GM21737 (cell line): ENCODE results near the gene SORT1.
"Not testable (repeated sequence)": the region's sequence is repeated elsewhere in the genome, so short reads cannot be mapped to it uniquely, and the experiment has no call there.

Experiments used
- ATAC-seq: cut with Tn5 transposase; IDR thresholded peaks from one replicate; pipeline ENCODE4 v1.9.1; 2021; ENCODE audit warnings: mild to moderate bottlenecking, moderate library complexity; ENCODE audit not compliant: unreplicated experiment

The SORT1 gene

DNA sequence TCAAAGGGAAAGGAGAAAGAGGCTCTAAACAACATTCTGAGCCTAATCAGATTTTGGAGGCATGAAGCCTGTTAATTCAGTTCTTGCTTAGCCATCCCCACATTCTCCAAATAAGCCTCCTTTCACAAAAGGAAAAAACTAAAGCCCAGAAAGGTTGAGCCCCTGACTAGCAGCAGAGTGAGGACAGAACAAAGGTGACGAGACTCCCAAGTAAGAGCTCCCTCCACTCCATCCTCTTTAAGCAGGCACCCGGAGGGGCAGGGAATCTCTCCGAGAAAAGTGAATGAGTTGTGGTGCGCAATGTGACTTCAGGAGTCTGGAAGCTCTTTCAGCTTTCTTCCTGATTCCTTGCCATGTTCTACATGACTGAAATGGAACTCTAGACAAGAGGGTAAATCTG is 47.5 kb downstream of the SORT1 start:
- no peak for ATAC-seq

DNA sequence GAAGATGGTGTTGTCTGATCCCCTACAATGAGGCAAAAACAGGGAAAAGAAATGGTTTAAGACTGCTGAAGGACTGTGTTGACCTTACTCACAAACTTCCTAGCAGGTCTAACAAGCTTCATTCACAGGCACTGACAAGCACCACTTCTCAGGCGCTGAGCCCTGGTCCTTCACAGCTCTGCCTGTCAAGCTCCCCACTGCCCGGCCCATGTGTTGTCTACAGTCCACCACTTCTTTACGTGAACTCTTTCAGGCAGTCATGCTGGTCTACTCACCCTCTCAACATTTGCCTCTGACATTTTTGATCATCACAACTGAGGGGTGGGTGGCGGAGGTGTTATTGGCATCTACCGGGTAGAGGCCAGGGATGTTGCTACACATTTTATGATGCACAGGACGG is 50.2 kb downstream of the SORT1 start:
- ATAC-seq: no peak

DNA sequence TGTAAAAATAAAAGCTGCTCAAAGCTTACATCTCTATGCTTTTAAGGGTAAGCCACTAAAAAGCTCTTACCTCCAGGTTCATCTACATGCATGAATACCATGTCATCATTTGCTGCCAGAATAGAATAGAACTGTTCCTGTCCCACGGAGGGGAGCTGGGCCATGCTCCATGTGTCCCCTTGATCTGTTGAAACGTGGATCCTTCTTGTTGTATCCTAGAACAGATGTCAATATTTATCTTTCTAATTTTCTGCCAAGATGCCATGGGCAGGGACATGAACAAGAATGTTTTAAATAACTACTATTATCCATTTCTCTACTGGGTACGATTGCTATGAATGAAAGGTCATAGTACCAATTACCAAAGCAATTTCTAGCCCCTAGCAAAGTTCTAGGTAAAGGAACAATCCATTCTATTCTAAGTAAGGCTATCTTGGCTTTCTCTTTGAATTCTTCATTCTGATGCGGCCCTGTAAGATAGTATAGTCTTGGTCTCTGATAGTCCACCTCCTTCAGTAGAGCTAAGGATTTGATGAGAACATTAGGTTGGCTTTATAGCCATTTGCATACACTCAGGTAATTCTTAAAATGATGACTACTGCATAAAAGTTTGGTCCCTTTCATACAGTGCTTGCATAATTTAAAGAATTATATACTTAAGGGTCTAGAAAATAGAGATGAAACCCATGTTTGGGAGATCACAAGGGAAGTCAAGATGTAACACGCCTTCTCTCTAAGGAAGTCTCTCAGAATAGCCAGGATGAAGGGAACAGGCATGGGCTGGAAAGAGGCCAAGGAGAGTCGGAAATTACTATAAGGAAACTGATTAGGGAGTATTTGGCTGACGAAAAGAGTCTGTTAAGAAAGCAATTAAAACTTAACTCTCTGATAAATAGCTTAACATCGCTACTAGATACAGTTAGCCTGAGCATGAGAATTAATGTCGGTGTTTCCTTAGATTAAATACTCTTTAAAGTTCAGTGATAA is 55.5 kb downstream of the SORT1 start:
- no peak for ATAC-seq

DNA sequence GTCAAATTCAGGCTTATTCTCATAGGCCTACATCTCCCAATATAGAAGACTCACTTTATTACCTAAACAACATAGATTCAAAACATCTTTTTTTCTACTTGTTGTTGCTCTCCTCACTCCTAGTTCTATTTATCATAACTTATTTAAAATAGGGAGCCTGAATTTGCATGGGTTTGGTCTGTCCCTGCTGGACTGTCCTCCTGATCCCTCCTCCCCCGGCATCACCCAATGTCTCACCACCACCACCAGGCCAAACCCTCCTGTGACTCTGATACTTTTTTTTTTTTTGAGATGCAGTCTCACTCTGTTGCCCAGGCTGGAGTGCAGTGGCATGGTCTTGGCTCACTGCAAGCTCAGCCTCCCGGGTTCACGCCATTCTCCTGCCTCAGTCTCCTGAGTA is 59.1 kb downstream of the SORT1 start:
- ATAC-seq: no peak

DNA sequence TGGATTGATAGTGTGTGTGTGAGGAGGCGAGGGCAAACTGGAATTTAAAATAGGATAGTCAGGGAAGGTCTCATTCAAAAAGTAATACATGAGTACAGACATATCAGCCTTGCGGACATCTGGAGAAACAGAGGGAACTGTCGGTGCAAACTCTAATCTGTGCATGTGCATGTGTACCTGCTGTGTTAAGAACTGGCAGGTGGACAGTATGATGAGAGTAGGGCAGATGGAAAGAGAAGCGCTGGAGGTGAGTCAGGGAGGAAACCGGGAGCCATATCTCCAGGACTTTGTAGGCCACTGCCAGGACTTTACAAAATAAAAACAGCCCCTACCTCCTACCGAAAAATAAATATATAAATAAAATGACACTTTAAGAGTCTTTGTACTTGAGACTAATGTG is 59.6 kb downstream of the SORT1 start:
- no peak for ATAC-seq

DNA sequence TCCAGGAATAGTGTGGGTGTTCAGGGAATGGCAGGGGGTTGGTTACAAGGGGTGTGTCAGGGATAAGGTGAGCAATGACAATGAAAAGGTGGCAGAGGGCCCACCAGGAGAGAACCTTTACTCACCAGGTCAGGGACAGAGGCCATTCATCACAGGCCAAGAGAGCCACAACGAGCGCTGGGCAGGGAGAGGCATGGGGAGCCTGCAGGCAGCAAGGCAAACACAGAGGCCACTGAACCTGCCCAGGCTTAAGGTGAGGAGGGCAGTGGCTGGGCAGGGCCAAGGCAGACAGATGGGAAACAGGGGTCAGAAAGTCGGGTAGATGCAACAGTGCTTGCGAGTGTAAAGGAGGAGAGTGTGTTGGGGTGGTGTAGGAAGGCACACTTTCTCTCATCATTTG is 62.6 kb downstream of the SORT1 start:
- no peak for ATAC-seq

DNA sequence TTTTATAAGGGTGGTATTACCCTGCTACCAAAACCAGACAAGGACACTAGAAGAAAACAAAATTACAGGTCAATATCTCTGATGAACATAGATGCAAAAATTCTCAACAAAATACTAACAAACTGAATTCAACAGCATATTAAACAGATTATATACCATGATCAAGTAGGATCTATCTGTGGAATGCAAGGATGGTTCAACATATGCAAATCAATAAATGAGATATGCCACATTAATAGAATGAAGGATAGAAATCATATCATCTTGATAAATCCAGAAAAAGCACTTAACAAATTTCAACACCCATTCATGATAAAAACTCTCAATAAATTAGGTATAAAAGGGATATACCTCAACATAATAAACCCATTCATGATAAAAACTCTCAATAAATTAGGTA is 66.6 kb downstream of the SORT1 start:
- ATAC-seq: no peak

DNA sequence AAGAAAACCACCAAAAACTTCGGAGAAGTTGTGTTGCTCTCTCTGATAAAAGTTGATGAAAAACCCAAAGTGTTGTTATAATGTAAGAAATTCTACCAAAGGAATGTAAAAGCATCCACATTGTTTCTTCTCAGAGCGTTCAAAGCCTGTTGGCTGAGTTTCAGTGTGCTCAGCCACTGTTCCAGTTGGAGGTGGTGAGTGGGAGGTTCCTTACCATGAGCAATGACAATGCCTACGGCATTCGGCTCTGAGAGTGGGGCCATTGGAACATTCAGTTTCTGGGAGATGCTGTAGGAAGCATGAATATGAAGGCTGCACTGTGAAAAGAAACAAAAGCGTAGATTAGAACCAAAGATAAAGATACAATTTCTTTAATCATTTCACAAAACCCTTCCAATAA is 70.4 kb downstream of the SORT1 start:
- ATAC-seq: no peak

DNA sequence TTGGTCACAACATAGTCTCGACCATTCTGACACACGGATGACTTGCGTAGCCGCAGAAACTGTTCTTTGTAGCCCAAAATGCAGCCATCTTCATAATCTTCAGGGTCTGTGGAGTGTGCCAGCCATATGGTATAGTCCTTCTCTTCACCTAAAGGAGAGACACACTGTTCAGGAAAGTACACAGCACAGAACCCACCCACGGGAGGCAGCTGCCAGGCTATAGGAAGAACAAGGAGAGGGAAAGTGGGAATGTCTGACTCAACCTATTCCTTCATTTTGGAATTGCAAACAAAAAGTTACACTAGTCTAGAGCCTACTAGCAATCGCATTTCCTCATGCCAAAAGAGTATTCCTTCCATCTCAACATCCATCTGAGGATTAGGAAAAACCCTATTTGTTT is 74.7 kb downstream of the SORT1 start:
- ATAC-seq: no peak

DNA sequence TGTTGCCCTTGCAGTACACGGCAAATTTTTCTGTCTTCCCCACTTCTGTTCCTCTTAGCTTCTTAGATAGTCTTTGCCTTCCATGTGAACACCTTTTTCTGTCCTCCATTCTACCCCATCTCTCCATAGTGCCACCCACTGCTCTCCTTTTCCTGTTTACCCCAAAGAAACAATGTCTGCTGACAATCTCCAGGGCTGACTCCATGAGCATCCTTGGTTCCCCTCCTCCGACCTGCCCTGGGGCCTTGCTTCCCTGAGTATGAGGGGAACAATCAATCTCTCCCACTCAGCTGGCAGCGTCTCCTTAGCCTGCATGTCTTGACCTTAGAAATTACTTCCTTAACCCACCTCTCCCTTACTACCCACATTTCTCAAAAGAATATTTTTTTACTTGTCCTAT is 78.6 kb downstream of the SORT1 start:
- no peak for ATAC-seq

DNA sequence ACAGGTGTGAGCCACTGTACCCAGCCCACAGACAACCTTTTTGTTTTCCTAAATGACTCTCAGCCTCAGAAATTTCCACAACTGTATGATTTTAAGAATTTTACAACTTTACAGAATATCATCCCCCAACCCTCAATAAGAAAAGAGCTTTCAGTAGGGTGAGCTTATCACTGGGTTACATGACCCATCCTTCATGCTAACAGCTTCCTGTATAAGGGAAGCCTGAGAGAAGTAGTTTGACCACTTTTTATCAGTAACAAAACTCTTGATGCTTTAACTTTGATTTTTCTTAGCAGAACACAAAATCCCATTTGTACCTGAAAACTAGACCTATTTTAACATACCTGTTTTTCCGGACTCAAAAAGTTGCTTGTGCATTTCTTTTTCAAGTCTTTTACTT is 81.2 kb downstream of the SORT1 start:
- no peak for ATAC-seq

DNA sequence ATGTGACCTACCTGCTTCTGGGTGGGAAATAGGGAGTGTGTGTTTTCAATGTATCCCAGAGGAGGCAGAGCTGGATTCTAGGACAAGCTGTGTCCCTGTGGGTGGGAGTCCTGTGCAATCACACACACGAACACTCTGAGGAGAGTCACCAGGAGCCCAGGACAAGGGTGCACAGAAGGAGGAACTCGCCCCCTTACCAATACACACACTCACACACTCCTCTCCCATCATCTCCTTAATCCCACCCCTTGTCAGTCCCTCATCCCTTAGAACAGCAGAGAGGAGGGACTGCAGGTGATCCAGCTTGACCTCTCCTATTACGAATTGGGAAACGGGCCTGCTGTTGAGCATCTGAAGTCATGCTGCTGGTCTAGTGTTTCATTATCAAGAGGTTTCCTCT is 82.4 kb downstream of the SORT1 start:
- ATAC-seq: no peak

DNA sequence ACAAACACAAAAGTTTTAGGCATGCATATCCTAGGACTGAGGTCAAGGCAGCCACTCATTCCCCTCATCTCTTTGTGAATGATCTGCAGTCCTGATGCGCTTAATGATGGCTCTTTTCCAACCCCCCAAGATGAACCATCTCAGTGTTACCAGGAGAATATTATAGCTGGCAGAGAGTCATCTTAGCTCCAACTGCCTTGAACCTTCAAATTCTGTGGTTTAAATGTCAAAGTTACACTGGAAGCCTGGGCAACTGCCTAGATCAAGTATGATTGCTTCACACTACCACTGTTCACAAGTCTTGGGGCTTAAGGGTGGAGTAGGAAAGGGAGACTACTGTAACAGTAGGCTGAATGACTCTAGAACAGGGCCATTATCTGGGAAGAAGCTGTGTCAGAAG is 82.9 kb downstream of the SORT1 start:
- ATAC-seq: no peak

DNA sequence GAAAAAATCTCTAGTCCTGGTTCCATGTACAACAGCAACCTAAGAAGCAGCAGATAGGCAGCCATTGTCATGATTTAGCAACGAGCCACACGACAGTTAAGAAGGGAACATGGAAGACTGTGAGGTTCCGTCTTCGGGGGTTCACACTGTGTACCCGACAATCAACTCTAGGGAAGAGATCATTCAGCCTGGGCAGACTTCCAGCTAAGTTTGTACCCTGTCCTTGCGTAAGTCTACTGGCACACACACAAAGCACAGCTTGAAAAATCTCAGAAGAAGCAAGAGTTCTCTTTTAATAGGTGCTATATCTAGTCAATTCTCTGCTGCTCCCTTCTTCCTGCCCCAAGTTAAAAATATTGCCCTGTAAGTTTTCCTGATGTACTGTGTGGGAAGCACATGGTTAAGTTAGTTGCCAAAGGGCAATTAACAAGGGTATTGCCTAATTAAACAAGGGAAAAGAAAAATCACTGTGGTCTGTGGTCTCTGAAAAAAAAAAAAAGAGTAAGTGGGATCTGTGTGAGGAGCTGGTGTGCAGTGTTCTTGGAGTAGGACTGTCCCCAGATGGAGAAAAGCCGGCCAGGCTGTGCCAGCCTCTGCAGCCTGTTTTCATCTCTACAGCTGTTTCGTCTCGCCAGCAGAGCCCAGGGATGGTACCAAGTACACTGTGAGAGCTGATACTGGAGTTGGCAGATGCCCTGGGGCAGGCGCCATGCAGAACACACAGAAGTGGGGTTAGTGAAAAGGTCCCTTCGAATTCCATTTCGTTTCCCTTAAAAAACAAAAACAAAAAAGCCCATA is 84.5 kb downstream of the SORT1 start:
- ATAC-seq: no peak

DNA sequence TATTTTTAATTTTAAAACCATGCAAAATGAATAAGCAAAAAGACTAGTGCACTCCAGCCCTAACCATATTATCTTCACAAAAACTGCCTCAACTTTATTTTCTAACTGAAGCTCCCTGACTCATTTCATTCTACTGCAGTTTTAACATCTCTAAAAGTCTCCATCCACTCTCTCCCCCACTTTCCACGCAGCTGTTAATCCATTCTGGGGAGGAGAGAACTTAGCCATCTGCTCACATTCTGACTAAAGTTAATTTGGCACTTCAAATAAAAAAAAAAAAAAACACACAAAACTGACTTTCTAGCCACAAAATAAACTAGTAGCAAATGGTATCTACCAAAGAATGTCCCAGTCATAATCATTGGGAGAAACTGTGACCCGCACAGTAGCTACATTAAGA is 85.5 kb downstream of the SORT1 start:
- no peak for ATAC-seq

DNA sequence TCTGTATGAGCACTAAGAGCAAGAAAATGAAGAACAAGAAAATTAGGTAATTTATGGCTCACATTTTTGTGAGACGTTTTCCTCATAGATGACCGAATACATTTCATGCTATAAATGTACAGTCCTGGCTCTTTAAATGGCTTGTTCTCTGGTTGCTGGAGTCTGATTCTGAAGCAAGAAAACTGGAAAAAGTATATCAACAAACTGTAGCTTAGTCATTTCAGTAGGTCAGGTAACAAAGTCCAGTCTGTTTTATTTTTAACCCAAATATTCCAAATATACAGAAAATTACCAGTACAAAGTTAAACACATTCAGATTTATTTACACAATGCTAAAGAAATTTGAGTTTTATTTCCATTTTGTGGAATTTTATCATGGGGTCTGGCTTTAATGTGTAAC is 88.4 kb downstream of the SORT1 start:
- ATAC-seq: no peak

DNA sequence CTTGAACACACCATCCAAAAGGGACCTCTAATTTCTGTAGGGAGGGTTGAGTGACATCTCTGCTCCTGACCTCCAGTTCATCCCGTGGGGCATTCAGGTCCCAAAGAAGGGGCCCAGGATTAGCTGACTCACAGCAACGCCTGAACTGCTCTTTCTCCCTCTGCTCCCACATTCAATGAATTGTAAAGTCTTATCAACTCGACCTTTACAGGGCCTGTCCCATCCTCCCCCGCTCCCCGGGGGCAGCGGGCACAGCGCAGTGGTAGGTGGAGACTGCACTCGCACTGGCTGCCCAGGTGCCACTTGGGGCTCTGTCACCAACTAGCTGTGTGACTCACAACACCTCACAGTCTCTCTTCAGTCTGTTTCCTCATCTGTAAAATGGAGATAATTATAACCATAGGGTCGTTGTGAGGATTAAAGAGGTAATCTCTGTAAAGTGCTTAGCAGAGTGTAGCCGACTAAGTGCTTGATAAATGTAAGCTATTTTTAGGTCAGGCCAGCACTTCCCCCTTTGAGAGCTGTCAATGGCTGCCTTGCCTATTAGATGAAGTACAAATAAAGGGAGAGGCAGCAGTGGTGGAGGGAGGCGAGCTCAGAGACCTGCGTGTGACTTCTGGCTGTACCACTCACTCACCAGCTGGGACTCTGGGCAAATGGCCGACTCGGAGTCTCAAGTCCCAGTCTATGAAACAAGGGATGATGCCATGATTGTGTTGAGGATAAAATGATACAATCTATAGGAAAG is 90.3 kb downstream of the SORT1 start:
- ATAC-seq: no peak

DNA sequence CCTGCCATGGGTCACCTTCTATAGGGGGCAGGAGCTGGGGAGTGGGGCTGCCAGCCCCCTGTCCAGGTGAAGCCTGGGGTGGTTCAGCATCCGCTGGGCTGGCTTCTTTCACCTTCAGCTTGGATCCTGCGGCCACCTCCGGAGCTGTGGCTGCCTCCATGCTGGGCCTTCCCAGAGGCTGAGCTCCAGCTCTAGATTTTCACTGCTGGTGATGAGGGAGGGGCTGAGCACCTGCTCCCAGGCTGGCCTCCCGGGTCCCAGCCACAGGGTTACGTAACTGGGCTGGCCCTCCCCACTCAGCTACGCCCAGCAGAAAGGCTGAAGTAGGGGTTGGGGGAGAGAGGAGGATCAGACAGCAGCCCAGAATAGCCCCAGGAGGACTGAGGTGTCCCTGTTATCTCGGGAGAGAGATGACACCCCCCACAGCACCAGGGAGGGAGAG is 90.9 kb downstream of the SORT1 start, which contains the start of gene MYBPHL:
TSS of gene MYBPHL (minus strand) at position 180 of the 442 bp plus-strand sequence. CDS start at position 160, 20 bp downstream.
- ATAC-seq: no peak

DNA sequence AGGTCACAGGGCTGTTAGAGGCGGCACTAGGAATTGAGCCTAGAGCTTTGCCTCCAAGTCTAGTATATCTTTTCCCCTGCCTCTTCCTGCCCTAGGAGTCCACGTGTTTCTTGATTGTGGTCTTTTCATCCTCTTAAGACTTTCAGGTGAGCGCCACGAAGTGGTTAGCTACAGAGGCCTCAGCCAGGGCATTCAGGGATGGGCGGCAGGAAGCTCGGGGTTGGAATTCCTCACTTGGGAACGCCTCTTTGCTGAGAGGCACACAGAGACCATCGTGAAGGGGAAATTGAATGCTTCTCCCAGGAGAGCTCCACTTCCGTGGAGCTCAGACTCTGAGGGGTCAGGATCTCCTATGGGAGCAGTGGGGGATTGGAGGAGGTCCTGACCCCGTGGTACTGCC is 91.7 kb downstream of the SORT1 start:
- ATAC-seq: not testable (repeated sequence)

DNA sequence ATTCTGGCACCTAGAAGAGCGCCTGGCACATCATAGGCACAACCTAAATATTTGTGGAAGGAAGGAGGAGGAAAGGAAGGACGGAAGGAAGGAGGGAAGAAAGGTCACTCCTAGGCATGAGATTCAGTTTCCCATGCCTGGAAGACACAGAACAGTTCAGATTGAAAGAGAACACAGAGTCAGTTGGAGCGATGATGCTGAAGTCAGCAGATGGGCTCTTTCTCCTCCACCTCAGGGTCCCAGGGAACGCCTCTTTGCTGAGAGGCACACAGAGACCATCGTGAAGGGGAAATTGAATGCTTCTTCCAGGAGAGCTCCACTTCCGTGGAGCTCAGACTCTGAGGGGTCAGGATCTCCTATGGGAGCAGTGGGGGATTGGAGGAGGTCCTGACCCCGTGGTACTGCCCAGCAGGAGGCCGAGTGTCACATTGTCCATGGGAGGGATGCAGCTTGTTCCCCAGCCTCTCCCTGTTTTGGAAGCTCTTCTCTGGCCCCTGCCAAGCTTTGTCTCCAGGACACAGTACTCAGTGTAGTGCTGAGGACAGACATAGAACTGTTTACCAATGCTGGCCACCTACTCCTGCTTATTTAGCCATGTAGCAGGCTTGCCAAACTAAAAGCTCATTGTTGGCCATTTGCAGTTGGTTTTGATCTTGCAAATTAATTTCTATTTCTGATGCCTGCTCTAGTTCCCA is 93.3 kb downstream of the SORT1 start:
- no peak for ATAC-seq

DNA sequence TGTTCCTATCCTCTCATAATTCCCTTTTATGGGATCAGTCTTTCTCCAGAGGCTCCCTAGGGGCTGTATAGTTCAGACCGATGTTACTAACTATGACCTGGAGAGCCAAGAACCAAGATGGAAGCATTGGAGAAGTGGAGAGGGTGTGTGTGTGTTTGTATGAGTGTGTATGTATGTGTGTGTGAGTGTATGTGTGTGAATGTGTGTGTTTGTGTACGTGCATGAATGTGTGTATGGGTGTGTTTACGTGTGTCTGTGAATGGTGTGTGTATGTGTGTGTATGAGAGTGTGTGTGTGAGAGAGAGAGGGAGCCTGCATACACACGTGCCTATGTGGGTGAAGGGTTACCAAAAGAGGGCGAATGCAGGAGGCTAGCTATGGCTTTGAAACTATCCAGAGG is 95.8 kb downstream of the SORT1 start:
- ATAC-seq: no peak
